HCEC 1CT (cell line): Measurements from ENCODE around the gene PSD.
A peak's percentile ranks its signal among the peaks of the same experiment; 100 is the strongest.

Source experiments
- DNase-seq: peaks from one replicate; pipeline ENCODE4 v3.0.0-alpha.2; 2017

PSD gene

GRCh38 chr10:102382871-102383270, 35.7 kb downstream of the PSD start:
- DNase-seq: no peak

GRCh38 chr10:102381983-102382382, 36.6 kb downstream of the PSD start:
- no peak for DNase-seq

DNA sequence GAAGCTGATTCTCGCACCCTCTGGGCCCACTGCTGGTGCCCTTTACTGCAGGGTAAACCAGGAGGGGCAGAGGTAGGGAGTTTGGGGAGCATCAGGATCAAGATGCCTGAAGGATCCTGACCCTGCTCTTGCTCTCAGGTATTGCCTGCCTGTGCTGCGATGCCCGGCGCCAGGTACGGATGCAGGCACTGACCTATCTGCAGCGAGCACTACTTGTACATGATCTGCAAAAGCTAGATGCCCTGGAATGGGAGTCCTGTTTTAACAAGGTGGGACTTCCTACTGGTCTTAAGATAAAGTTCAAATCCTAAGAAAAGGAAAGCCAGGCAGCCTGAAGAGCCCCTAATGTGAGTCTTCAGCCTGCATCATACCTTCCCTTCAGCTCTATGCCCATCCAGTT, 39.2 kb downstream of the PSD start:
- DNase-seq: no peak

GRCh38 chr10:102376901-102377300, 41.7 kb downstream of the PSD start:
- DNase-seq: no peak

DNA sequence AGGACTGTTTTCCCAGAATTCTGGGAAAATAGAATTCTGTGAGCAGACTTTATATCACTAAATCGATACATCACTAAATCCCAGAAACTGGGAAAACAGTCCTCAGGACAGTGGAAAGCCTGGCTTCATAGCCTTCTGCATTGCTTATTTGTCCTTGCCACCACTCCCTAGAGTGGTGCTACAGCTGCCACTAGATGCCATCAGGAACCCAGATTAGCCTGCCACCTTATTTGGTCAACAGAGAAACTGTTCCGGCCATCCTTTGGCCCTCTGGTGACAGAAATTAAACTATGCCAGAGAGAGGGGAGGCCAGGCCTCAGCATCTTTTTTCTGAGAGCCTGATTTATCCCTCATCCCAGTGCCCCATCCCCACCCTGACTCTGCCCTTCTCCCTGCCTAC, 42.7 kb downstream of the PSD start:
- no peak for DNase-seq

DNA sequence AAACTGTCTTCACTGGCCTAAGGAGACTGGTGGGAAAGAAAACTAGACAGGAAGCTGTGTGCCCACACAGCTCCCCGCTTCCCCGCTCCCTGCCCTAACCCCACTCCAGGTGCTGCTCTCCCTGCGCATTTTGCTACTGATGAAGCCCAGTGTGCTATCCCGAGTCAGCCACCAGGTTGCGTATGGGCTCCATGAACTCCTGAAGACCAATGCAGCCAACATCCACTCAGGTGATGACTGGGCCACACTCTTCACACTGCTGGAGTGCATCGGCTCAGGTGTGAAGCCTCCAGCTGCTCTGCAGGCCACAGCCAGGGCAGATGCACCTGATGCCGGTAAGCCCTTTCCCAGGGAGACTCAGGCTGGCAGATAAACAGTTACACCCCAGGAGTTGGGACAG, 43.3 kb downstream of the PSD start:
- DNase-seq: no peak

- no peak for DNase-seq
Measured at GRCh38 chr10:102371295-102371694, 47.3 kb downstream of the PSD start.

DNA sequence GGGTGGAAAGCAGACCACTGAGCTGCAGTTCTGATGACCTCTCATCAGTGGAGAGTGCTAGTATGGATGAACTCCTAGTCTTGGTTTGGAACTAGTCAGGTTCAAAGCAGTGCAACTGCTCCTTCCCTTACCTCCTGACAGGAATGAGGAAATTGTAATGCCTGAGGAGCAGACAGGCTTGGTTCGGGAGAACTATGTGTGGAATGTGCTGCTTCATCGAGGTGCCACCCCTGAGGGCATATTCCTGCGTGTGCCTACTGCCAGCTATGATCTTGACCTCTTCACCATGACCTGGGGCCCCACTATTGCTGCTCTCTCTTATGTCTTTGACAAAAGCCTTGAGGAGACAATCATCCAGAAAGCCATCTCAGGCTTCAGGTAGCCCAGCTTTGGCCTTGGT, 50.5 kb downstream of the PSD start:
- DNase-seq: no peak

- no peak for DNase-seq
Measured at GRCh38 chr10:102367441-102367840, 51.1 kb downstream of the PSD start.

GRCh38 chr10:102358712-102359382, 59.7 kb downstream of the PSD start:
- DNase-seq: peak; percentile 31

DNA sequence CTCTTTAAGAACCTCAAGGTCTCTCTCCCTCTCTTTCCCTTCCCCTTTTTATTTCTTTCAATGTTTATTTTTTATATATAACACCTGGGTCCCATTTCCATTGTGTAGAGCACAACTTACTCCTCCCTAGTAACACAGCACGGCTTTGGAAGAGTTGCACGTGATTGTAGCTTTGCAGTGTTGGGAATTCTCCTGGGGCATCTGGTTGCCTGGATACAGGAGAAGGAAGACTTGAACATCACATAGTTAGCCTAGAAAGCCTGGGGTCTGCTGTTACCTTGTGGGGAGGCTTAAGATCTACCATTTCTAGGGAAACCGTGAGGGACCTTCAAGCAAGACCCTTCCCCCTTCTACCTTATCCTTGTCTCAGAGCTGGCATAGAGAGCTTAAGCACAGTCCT, 64.1 kb downstream of the PSD start:
- DNase-seq: no peak
